Left lung (tissue), 10 donors: ENCODE measurements around the gene SOWAHD. TPM values are rescaled to one million over a fixed set of nuclear protein-coding genes. Genes with fewer than 3 reads are reported as not detected.
"Not testable (repeated sequence)": the region's sequence is repeated elsewhere in the genome, so short reads cannot be mapped to it uniquely, and the experiment has no call there.

Experiments
- ATAC-seq: fragments of 200-7000 bp; cut with Tn5 transposase; one replicate; pipeline ENCODE4 v1.9.1; 2020; ENCODE audit warnings: moderate library complexity
- DNase-seq, 4 donors: peaks; one replicate each; pipeline ENCODE4 v3.0.0-alpha.2; 2013 to 2020
- H3K27ac ChIP-seq, 2 donors: fragments of 200-600 bp; sonication (generic) in 1 of 2; one replicate each; pipeline versions ENCODE4 v1.5.0 to v1.8.0; 2020 to 2021
- H3K27me3 ChIP-seq, 2 donors: fragments of 200-600 bp; sonication (generic) in 1 of 2; one replicate each; pipeline versions ENCODE4 v1.5.0 to v1.8.0; 2020 to 2021
- H3K36me3 ChIP-seq, 2 donors: fragments of 200-600 bp; sonication (generic) in 1 of 2; one replicate each; pipeline versions ENCODE4 v1.5.0 to v1.8.0; 2020 to 2021
- H3K4me1 ChIP-seq, 2 donors: fragments of 200-600 bp; one replicate each; pipeline ENCODE4 v1.8.0; 2021
- H3K4me3 ChIP-seq, 2 donors: fragments of 200-600 bp; sonication (generic) in 1 of 2; one replicate each; pipeline versions ENCODE4 v1.5.0 to v1.8.0; 2020 to 2021; ENCODE audit warnings: mild to moderate bottlenecking in 1 of 2
- H3K9me3 ChIP-seq, 2 donors: fragments of 200-600 bp; sonication (generic) in 1 of 2; one replicate each; pipeline versions ENCODE4 v1.5.0 to v1.8.0; 2020 to 2021
- intact Hi-C, 2 donors: fragments of 100-400 bp; cut with DNase I; formaldehyde crosslinking; loops; one replicate each; pipeline versions ENCODE4 v1.11.2 to v1.14.2; 2022
- polyA plus RNA-seq, 6 donors: library from polyadenylated mRNA; unstranded; fragments of 120-200 nt; gene quantifications; one replicate each; pipeline ENCODE4 v1.2.1, GENCODE V29; 2013; ENCODE audit not compliant: insufficient read length in 6 of 6
- total RNA-seq, 2 donors: library from RNA; stranded (reverse); fragmentation: NEBNext Ultra II Directional; extraction: Animal tissue kit (Norgen Biotek cat#: 25700); gene quantifications; one replicate each; pipeline ENCODE4 v1.2.1, GENCODE V29; 2021
- TF ChIP-seq, protein P1 (sequence below), 2 donors: fragments of 200-600 bp; sonication (generic) in 1 of 2; IDR thresholded peaks; one replicate each; pipeline versions ENCODE4 v1.5.0 to v1.8.0; 2021; ENCODE audit warnings: antibody characterized with exemption in 2 of 2
- donor health status: DM: no; HTN: yes; CAD: no.
- donor health status: DM: no; HTN: no; CAD: no.

The SOWAHD gene
- total and polyA plus RNA-seq, 8 donors, result 0.34 to 4.2 (median 0.64) TPM

DNA sequence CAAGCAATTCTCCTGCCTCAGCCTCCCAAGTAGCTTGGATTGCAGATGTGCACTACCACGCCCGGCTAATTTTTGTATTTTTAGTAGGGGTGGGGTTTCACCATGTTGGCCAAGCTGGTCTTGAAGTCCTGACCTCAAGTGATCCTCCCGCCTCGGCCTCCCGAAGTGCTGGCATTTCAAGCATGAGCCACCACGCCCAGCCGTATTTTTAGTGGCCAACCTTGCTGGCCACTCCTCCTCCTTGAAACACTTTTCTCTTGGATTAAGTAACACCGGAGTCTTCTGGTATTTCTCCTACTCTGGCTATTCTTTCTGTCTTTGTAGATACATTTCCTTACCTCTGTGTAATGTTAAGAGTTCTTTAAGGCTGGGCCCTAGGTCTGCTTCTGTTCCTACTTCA, 44.2 kb downstream of the SOWAHD start:
- DNase-seq, result no peak
- TF ChIP-seq, protein P1, sequence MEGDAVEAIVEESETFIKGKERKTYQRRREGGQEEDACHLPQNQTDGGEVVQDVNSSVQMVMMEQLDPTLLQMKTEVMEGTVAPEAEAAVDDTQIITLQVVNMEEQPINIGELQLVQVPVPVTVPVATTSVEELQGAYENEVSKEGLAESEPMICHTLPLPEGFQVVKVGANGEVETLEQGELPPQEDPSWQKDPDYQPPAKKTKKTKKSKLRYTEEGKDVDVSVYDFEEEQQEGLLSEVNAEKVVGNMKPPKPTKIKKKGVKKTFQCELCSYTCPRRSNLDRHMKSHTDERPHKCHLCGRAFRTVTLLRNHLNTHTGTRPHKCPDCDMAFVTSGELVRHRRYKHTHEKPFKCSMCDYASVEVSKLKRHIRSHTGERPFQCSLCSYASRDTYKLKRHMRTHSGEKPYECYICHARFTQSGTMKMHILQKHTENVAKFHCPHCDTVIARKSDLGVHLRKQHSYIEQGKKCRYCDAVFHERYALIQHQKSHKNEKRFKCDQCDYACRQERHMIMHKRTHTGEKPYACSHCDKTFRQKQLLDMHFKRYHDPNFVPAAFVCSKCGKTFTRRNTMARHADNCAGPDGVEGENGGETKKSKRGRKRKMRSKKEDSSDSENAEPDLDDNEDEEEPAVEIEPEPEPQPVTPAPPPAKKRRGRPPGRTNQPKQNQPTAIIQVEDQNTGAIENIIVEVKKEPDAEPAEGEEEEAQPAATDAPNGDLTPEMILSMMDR (IDR thresholded peaks at IDR 0.05), result no peak
- Histone ChIP-seq H3K4me3 (no peak overlapping the region), H3K27me3 (no peaks in the 10 kb centered on the region), H3K9me3 (no peaks in the 10 kb centered on the region), H3K36me3 (no peaks in the 10 kb centered on the region), H3K27ac (no peak overlapping the region), H3K4me1 (no peaks in the 10 kb centered on the region)
- ATAC-seq, result no peak
- intact Hi-C loops, result no loop called here

DNA sequence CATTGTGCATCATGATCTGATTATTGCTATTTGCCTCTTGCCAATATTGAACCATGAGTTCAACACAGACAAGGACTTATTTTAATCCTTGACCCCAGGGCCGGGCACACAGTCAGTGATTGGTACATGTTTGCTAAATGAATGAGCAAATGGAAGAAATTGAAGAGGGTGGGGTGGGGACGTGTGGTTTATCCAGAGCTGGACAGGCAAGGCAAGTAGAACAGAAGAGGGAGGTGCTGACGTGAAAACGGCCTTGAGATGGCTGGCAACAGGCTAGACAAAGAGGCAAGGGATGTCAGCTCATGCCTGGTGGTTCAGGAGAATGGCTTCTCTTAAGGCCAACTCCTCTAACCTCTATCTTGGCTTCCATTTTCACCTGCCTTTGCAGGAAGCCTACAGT, 50.1 kb downstream of the SOWAHD start:
- H3K4me3 ChIP-seq, H3K9me3 ChIP-seq, H3K36me3 ChIP-seq, ATAC-seq, H3K27me3 ChIP-seq, H3K27ac ChIP-seq, H3K4me1 ChIP-seq, DNase-seq, intact Hi-C loops: not testable (repeated sequence)

DNA sequence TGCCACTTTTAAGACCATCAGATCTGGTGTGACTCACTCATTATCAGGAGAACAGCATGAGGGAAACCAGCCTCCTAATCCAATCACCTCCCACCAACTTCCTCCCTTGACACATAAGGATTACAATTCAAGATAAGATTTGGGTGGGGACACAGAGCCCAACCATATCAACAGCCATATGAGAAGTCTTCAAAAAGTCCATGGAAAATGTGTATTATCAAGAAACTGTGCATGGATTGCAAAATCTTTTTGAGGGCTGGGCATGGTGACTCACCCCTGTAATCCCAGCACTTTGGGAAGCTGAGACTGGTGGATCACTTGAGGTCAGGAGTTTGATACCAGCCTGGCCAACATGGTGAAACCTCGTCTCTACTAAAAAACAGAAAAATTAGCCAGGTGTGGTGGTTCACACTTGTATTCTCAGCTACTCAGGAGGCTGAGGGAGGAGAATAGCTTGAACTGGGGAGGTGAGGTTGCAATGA, 50.8 kb downstream of the SOWAHD start:
- Histone ChIP-seq H3K4me3 (no peak overlapping the region), H3K9me3 (no peaks in the 10 kb centered on the region), H3K4me1 (no peaks in the 10 kb centered on the region), H3K27me3 (no peaks in the 10 kb centered on the region), H3K27ac (no peak overlapping the region), H3K36me3 (no peaks in the 10 kb centered on the region)
- no peak for DNase-seq
- intact Hi-C loops, result no loop called here
- no peak for ATAC-seq
- TF ChIP-seq, protein P1 (IDR thresholded peaks at IDR 0.05), result no peak

Other genes with a start within 250 kb of the SOWAHD start
- gene STEEP1, start 193.2 kb upstream of the SOWAHD start, total RNA-seq, result 10 to 100 TPM; 19.5 to 21.2 TPM
- 10 to 100 TPM; 27.0 to 35.6 (median 32.1) TPM for gene STEEP1, start 193.2 kb upstream of the SOWAHD start, polyA plus RNA-seq
- 10 to 100 TPM; 60.4 to 73.2 TPM for gene UBE2A, start 184.0 kb upstream of the SOWAHD start, total RNA-seq
- 100 to 1,000 TPM in 1 of 6 donors, 10 to 100 TPM in 5; 89.5 to 100 (median 92.7) TPM for gene UBE2A, start 184.0 kb upstream of the SOWAHD start, polyA plus RNA-seq
- 1 to 10 TPM; 7.0 to 8.8 TPM for gene NKRF, start 152.2 kb upstream of the SOWAHD start, total RNA-seq
- gene NKRF, start 152.2 kb upstream of the SOWAHD start, polyA plus RNA-seq, result 10 to 100 TPM; 11.9 to 15.1 (median 12.9) TPM
- gene SEPTIN6, start 65.4 kb upstream of the SOWAHD start, total RNA-seq, result 10 to 100 TPM; 19.1 to 20.3 TPM
- gene SEPTIN6, start 65.4 kb upstream of the SOWAHD start, polyA plus RNA-seq, result 10 to 100 TPM; 28.8 to 43.1 (median 36.1) TPM
- 1,000 to 10,000 TPM; 1,442 to 1,453 TPM for gene RPL39, start 33.0 kb downstream of the SOWAHD start, total RNA-seq
- 1,000 to 10,000 TPM; 2,372 to 3,113 (median 2,723) TPM for gene RPL39, start 33.0 kb downstream of the SOWAHD start, polyA plus RNA-seq
- gene UPF3B, start 94.4 kb downstream of the SOWAHD start, total RNA-seq, result 1 to 10 TPM; 4.5 to 5.5 TPM
- 10 to 100 TPM; 24.4 to 33.8 (median 27.5) TPM for gene UPF3B, start 94.4 kb downstream of the SOWAHD start, polyA plus RNA-seq
- gene RNF113A, start 113.1 kb downstream of the SOWAHD start, total RNA-seq, result 10 to 100 TPM; 10.2 to 11.2 TPM
- gene RNF113A, start 113.1 kb downstream of the SOWAHD start, polyA plus RNA-seq, result 10 to 100 TPM; 10.2 to 13.3 (median 11.9) TPM
- gene NDUFA1, start 113.2 kb downstream of the SOWAHD start, total RNA-seq, result 10 to 100 TPM; 81.7 to 91.9 TPM
- 10 to 100 TPM; 77.8 to 90.4 (median 85.5) TPM for gene NDUFA1, start 113.2 kb downstream of the SOWAHD start, polyA plus RNA-seq
- gene AKAP14, start 137.3 kb downstream of the SOWAHD start, total RNA-seq, result 1 to 10 TPM in 1 of 2 donors, not detected in 1; 2.7 TPM
- 1 to 10 TPM in 5 of 6 donors, under 1 TPM in 1; 0.81 to 4.8 (median 3.3) TPM for gene AKAP14, start 137.3 kb downstream of the SOWAHD start, polyA plus RNA-seq
- gene NKAP, start 185.2 kb downstream of the SOWAHD start, total RNA-seq, result 1 to 10 TPM; 6.6 to 6.9 TPM
- 10 to 100 TPM; 13.4 to 15.8 (median 14.7) TPM for gene NKAP, start 185.2 kb downstream of the SOWAHD start, polyA plus RNA-seq